Measurements from ENCODE around the gene SREBF1.

Gene SREBF1

DNA sequence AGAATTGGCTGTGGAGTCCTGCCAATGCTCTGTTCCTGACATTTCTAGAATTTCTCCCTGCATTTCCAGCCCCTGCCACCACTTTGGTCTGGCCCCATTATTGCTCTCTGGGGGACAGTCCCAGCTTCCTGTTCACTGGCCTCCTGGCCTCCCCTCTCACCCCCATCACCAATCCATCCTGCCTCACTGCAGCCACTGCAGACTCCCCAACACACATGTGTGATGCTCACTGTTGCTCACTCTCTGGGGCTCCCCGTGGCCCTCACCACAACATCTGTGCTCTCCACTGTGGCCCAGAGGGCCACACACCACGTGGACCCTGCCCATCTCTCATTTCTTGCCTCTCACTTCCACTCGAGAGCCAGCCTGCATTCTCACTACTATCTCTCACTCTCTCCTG is 64.6 kb downstream of the SREBF1 start:
- no peak for DNase-seq

DNA sequence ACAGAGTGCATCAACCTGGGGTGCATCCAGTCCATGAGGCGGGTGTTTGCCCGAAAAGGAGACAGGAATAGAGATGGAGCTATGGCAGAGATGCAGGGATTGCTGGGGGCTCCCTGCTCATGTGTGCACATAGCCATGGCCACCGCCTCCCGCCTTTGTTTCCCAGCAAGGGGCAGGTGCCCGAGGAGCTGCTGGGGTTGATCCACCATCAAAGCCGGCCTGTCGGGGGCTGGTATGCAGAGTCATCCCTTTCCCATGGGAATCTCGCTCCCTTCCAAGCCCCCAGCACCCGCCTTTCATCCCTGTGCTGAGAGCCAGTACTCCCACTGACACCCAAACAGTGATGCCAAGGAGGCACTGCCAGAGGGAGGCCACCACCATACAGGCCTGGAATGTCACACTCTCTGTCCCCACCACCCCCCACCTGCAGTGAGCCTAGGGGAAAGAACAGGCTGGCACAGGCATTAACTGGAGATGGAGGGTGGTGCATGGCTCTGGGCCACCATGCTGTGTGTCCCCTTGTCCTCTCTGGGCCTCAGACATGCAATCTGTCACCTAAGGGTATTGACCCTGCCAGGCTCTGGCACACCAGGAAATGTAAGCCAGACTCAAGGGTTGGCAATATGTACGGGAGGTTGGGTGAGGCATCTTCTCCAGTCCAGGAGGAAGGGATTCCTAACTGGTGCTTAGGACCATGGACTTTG is 65.1 kb downstream of the SREBF1 start:
- no peak for DNase-seq

DNA sequence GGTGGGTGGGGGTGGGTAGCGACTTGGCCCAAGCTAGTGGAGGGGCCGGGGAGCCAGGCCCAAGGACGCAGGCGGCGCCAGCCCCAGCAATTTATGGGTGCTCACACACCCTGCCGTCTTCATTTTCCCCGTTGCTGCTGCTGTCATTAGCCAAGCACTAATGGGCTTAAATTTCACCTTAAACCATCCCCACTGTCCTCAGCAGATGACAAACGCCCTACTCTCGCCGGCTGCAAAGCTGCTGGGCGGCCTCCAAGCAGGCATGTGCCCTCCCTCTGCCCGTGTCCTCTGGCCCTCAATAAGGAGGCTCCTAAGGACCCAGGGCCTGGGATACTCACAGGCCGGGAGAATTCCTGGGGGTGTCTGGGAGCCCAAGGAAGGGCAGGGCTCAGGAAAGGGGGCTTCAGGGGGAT is 66.1 kb downstream of the SREBF1 start:
- DNase-seq: no peak

DNA sequence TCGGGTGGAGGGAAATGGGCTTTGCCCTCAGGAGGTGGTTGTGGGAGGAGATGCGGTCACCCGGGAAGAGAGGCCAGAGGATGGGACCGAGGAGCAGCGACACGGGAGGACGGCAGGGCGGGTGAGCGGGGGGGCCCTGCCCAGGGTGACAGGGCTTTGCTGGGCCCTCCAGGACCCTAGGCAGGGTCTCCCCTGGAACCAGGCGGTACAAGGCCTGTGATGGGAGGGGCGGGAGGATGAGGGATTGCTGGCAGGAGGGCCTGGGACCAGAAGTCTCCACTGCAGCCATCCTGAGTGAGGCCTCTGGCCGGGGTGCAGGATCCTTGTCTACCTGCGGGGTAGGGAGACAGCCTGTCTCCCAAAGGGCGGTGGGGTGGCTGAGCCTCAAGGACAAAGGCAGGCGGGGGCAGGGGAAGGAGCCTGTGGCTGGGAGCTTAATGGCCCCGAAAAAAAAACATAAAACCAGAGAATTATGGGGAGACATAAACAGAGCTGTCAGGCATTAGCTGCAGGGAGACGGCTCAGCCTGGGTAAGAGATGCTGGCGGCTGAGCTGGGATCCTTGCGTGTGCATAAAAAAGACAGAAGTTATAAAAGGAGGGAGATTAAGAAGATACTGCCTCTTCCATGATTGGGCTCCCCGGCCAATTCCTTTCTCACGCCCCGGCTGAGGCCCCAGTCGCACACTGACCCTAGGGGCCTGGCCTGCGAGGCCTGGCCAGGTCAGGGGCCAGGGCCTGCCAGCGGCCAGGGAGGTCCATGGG is 66.7 kb downstream of the SREBF1 start:
- no peak for DNase-seq

DNA sequence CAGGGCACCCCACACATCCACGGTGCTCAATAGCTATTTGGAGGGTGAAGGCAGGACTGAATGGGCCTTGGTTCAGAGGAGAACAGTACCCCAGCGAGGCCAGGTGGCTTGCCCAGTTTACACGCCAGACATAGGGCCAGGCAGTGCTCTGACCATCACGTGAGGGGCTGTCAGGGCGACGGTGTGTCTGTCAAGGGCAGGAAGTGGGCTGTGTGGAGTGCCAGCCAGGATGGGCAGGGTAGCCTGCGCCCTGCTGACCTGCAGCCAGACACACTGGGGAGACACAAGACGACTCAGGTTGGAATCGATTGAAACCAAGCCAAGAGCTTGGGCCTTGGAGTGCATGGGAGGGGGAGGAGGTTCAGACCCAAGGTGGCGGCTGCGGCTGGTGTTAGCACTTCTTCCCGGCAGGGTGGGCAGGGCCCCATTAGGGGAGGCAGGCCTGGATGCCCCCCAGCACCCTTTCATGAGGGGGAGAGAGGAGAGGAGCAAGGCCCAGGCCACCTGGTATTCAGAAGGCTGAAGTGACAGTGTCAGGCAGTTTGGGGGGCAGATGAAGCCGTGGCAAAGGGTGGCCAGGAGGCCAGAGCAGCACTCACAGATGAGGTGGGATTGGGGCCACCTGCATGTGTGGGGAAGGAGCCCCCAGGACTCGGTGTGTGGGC is 68.2 kb downstream of the SREBF1 start:
- no peak for DNase-seq

DNA sequence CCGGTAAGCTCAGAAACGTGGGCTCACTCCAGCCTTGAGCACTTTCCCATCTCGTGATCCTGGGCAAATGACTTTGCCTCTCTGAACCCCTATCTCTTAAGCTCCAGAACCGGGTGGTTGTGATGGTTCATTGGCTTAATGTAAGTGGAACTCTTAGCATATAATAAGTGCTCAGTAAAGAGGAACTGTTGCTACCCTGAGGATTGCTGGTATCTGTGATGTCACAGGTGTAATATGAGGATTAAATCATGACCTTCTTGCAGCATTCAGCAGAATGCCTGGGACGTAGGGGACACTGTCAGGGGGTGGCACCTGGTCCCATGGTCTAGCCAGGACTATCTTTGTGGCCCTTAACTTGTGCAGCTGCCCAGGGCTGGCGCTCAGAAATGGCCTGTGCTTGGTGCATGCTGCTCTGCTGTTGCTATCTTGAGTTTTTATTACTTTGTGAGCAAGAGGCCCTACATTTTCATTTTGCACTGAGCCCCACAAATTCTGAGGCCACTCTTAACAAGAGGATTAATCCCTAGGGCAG is 68.8 kb downstream of the SREBF1 start:
- no peak for DNase-seq

DNA sequence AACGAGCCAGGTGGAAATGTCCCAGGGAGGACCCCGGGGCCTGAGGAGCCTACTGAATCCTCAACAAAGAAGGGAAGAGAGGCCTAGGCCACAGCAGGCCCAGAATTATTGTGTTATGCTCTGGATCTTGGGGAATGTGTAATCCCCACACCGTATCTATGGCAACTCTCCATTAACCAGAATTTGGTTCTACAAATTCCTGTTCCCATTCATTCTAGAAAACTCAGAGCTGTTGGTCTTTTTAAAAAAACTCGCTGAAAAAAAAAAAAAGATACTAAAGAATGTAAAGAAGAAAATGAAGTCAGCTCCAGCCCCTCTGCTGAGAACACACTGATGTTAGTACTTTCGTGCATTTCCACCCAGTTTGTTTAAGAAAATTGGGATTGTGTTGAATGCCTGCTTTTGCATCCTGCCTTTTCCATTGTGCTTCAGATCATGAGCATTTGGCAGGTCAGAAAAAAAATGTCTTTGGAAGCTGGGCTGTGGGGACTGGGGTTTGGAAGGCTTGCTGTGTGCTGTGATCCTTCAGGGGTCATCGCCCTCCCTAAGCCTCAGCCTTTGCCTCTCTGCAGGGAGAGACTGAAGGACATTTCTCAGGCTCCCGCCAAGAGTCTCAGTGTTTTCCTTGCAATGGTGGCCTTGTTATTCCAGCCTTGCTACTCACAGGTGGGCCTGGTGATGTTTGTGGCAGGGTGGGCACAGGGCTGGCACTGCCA is 69.5 kb downstream of the SREBF1 start:
- DNase-seq: no peak

DNA sequence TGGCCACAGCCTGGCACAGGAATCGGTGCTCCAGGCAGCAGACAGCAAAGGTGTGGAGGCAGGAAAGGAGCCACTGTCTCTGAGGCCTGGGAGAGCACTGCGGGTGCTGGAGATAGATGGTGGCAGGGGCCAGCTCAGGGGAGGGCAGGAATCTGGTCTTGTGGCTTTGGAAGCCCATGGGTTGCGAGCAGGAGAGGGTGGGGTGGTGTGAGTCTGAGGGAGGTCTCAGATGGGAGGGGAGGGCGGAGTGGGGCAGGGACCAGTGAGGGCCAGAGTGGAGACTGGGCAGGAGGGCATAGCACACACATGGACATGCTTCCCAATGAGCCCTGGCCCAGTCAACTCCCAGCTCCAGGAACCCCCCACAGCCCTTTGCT is 70.1 kb downstream of the SREBF1 start:
- DNase-seq: no peak

DNA sequence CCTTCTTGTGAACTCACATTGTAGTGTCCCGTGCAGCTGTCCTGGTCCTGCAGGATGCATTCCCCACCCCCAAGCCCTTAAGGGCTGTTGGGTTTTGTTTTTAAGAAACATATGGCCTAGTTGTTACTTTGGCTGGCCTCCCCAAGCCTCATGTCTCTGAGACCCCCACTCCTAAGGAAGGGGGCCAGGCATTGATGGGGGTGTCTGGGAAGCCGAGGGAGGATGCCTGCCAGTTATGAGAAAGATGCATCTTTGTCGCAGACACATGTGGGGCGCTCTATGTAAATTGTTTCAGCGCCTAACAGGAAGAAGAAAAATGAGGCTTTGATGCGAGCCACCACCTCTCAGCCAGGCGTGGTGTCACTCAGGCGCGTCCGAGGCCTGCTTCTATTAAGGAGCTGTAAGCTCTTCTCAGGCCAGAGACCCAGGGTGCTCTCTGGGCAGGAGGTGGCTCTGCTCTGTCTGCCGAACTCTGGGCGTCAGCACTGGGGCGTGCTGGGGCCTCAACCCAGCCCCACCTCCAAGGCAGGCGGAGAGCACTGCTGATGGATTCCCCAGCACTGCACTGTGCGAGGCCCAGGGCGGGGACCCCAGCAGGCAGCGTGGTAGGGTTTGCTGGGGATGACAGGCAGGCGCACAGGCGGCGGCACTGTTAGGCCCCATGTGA is 70.6 kb downstream of the SREBF1 start:
- DNase-seq: no peak

DNA sequence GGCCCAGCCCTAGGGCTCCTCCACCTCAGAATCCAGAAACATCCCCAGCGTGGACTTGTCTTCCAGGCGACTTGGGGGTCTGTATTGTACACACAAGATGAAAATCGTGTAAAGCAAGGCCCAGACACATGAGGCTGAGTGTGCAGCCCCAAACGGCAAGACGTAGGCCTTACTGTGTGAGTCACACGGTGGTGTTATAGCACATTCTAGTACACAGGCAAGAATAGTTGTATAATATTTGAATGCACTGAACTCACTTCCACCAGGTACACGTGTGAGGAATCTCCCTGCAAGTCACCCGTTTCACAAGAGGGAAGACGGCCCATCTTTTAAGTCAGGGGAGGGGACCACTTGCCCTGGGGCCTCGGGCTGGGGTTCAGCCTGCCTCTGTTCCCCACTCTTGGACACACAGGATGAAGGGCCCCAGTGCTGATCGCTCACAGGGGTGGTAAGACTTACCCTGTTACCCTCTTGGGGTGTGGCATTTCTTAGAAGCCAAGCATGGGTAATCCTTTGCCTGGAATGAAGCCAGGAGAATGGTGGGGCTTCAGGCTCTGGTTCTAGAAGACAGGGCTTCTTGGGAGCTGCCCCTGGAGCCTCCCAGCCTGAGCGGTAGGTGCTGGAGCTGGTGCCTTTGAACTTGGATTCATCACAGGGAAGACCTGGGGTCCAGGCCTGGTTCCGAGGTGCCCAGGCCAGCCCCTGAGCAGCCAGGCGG is 71.3 kb downstream of the SREBF1 start:
- no peak for DNase-seq

DNA sequence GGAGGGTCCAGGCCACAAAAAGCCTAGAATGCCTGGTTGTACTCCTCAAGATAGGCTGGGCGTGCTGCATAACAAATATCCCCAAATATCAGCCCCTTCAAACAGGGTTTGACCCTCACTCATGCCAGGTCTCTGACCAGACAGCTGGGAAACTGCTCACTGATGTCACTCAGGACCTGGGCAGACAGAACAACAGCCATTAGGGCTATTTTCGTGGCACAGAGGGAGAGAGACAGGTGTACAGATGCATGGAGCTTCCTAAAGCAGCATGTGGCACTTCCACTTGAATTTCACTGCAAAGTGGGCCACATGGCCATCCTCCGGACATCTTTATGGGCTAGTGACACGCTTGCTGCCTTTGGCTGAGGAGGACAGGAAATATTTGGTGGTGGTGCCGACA is 73.1 kb downstream of the SREBF1 start:
- DNase-seq: no peak

DNA sequence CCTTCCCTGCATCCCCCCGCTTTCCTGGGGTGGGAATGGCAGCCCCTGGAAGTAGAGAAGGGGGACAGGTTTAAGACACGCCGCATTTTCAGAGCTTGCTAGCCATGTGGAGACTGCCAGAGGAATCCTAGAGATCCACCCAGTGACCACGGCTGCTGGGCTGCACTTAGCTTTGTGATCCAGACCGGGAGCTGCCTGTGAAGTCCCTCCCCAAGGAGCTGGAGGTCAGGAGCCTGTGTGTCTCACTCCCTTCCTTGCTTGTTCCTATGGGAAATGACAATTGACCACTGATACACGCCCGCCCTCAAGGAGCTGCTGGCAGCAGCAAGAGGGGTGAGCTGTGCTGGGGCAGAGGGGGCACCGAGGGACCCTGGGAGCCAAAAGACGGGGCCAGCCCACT is 73.7 kb downstream of the SREBF1 start:
- no peak for DNase-seq

DNA sequence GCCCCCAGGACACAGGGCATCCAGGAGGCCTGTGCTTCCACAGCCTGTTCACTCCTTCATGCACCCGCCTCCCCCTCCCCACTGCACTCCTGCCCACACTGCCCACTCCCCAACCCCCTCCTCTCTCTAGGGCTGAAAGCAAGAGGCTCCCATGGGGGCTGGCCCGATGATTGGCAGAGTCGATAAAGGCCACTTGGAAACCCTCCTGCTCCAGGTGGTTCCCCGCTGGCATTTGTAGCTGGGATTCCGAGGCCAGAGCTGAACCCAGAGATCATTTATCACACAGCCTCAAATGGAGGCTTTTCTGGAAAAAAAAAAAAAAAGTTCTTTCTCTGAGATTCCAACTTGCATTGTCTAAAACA is 74.1 kb downstream of the SREBF1 start:
- DNase-seq: no peak

Measured in activated CD4-positive, alpha-beta T cell treated with anti-CD3 and anti-CD28 coated beads for 48 hours (primary cell).